HepG2 (cell line): ENCODE results near the gene PCBP1. TPM values are rescaled to one million over a fixed set of nuclear protein-coding genes. Genes with fewer than 3 reads are reported as not detected.

Experiments
- DRAP1 ChIP-seq: IDR thresholded peaks from 2 replicates; pipeline ENCODE4 v1.6.1; 2016; ENCODE audit warnings: missing genetic modification reagents, missing compliant biosample characterization
- E2F2 ChIP-seq: sonication (generic); formaldehyde crosslinking; IDR thresholded peaks from 2 replicates; pipeline ENCODE4 v1.4.0; 2020; ENCODE audit warnings: missing genetic modification reagents, borderline replicate concordance
- ELK4 ChIP-seq: sonication (generic); formaldehyde crosslinking; IDR thresholded peaks from 2 replicates; pipeline ENCODE4 v1.9.0; 2021; ENCODE audit warnings: missing genetic modification reagents, borderline replicate concordance
- FOXP4 ChIP-seq: sonication (generic); formaldehyde crosslinking; IDR thresholded peaks from 2 replicates; pipeline ENCODE4 v1.4.0; 2020; ENCODE audit warnings: missing genetic modification reagents
- GFI1 ChIP-seq: sonication (generic); formaldehyde crosslinking; IDR thresholded peaks from 2 replicates; pipeline ENCODE4 v1.5.0; 2020; ENCODE audit warnings: missing genetic modification reagents, mild to moderate bottlenecking, borderline replicate concordance
- GZF1 ChIP-seq: sonication (generic); formaldehyde crosslinking; IDR thresholded peaks from 2 replicates; pipeline ENCODE4 v1.5.1; 2020; ENCODE audit warnings: mild to moderate bottlenecking, missing genetic modification reagents
- KDM6A ChIP-seq: IDR thresholded peaks from 2 replicates; pipeline ENCODE4 v1.6.1; 2016; ENCODE audit warnings: low read depth
- SATB2 ChIP-seq: sonication (generic); formaldehyde crosslinking; IDR thresholded peaks from 2 replicates; pipeline ENCODE4 v1.5.0; 2020; ENCODE audit warnings: missing genetic modification reagents
- SMYD3 ChIP-seq: sonication (generic); formaldehyde crosslinking; IDR thresholded peaks from 2 replicates; pipeline ENCODE4 v1.8.1; 2023; ENCODE audit warnings: mild to moderate bottlenecking, missing genetic modification reagents
- ZFP36L1 ChIP-seq: sonication (generic); formaldehyde crosslinking; IDR thresholded peaks from 2 replicates; pipeline ENCODE4 v1.8.0; 2022; ENCODE audit warnings: mild to moderate bottlenecking, missing genetic modification reagents, moderate library complexity
- ZNF124 ChIP-seq: sonication (generic); formaldehyde crosslinking; IDR thresholded peaks from 2 replicates; pipeline ENCODE4 v1.4.0; 2020; ENCODE audit warnings: missing genetic modification reagents
- ZNF234 ChIP-seq: sonication (generic); formaldehyde crosslinking; conservative IDR thresholded peaks from 2 replicates; pipeline ENCODE4 v1.5.1; 2020; ENCODE audit warnings: mild to moderate bottlenecking, missing genetic modification reagents
- ZNF281 ChIP-seq: sonication (generic); formaldehyde crosslinking; IDR thresholded peaks from 2 replicates; pipeline ENCODE4 v1.4.0; 2020; ENCODE audit warnings: missing genetic modification reagents, borderline replicate concordance
- ZNF431 ChIP-seq: sonication (generic); formaldehyde crosslinking; IDR thresholded peaks from 2 replicates; pipeline ENCODE4 v1.9.0; 2022; ENCODE audit warnings: missing genetic modification reagents, low read depth, mild to moderate bottlenecking, borderline replicate concordance
- ZNF850 ChIP-seq: sonication (generic); formaldehyde crosslinking; conservative IDR thresholded peaks from 2 replicates; pipeline ENCODE4 v1.9.0; 2021; ENCODE audit warnings: mild to moderate bottlenecking, missing genetic modification reagents
- polyA plus RNA-seq, 8 experiments: library from polyadenylated mRNA; depleted of rRNA in 3 of 8; stranded (reverse) in 7 of 8; unstranded in 1 of 8; fragments of >200 nt; fragmentation: Illumina TruSeq in 4 of 8; extraction: Trizol in 4 of 8; gene quantifications; 2 replicates each; pipeline versions ENCODE4 v1.2.1 to v1.2.3, GENCODE V29; 2011 to 2016; ENCODE audit warnings: low read depth in 4 of 8, missing spikeins in 1 of 8, mixed read lengths in 1 of 8; ENCODE audit not compliant: insufficient read depth in 1 of 8
- total RNA-seq, 5 experiments: library from RNA; depleted of rRNA; stranded (reverse); fragments of >200 nt; fragmentation: Illumina TruSeq; extraction: Trizol; gene quantifications; 2 replicates each; pipeline ENCODE4 v1.2.3, GENCODE V29; 2016; ENCODE audit warnings: low read depth in 1 of 5

The PCBP1 gene
- total and polyA plus RNA-seq, 2 of the 13 experiments (the other 11 are each of a cell fraction or from before 2014, with no cell fraction given): 32.0 to 137 TPM

DNA sequence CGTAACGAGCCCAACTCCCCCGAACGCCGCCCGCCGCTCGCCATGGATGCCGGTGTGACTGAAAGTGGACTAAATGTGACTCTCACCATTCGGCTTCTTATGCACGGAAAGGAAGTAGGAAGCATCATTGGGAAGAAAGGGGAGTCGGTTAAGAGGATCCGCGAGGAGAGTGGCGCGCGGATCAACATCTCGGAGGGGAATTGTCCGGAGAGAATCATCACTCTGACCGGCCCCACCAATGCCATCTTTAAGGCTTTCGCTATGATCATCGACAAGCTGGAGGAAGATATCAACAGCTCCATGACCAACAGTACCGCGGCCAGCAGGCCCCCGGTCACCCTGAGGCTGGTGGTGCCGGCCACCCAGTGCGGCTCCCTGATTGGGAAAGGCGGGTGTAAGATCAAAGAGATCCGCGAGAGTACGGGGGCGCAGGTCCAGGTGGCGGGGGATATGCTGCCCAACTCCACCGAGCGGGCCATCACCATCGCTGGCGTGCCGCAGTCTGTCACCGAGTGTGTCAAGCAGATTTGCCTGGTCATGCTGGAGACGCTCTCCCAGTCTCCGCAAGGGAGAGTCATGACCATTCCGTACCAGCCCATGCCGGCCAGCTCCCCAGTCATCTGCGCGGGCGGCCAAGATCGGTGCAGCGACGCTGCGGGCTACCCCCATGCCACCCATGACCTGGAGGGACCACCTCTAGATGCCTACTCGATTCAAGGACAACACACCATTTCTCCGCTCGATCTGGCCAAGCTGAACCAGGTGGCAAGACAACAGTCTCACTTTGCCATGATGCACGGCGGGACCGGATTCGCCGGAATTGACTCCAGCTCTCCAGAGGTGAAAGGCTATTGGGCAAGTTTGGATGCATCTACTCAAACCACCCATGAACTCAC lies 673 bp downstream of the PCBP1 start (continued):
- no peak for TF ChIP-seq FOXP4 (CRISPR knock-in tag)
- peak; percentile 57; the same call in 1 of the 2 replicates for TF ChIP-seq GFI1 (CRISPR knock-in tag)
- TF ChIP-seq ELK4 (CRISPR knock-in tag): no peak
- TF ChIP-seq E2F2: peak; percentile 74; the same call in 1 of the 2 replicates
- no peak; the same call in 1 of the 2 replicates for TF ChIP-seq DRAP1 (CRISPR knock-in tag)
- peak; percentile 59; the same call in 1 of the 2 replicates for TF ChIP-seq ZNF431 (CRISPR knock-in tag)
- peak; percentile 42; the same call in 1 of the 2 replicates for TF ChIP-seq ZFP36L1 (CRISPR knock-in tag)
- TF ChIP-seq SATB2: no peak
- TF ChIP-seq KDM6A (CRISPR knock-in tag): peak; percentile 19; the same call in 1 of the 2 replicates
- no peak; the same call in 1 of the 2 replicates for TF ChIP-seq SMYD3 (CRISPR knock-in tag)
- TF ChIP-seq ZNF281: 0 out of 2 replicates have a peak, but pooled peaks have one; percentile 47
- TF ChIP-seq ZNF850: no peak
- TF ChIP-seq ZNF124: peak; percentile 71; the same call in 1 of the 2 replicates
- TF ChIP-seq ZNF234: no peak; the same call in 1 of the 2 replicates
- no peak for TF ChIP-seq GZF1 (CRISPR knock-in tag)
